ENCODE measurements around the gene VPS13A. TPM values are rescaled to one million over a fixed set of nuclear protein-coding genes. Genes with fewer than 3 reads are reported as not detected.
"Not testable (repeated sequence)": the region's sequence is repeated elsewhere in the genome, so short reads cannot be mapped to it uniquely, and the experiment has no call there.

Gene VPS13A
- total RNA-seq, 2 experiments from 2014 or later, result 27.3 to 30.4 TPM

DNA sequence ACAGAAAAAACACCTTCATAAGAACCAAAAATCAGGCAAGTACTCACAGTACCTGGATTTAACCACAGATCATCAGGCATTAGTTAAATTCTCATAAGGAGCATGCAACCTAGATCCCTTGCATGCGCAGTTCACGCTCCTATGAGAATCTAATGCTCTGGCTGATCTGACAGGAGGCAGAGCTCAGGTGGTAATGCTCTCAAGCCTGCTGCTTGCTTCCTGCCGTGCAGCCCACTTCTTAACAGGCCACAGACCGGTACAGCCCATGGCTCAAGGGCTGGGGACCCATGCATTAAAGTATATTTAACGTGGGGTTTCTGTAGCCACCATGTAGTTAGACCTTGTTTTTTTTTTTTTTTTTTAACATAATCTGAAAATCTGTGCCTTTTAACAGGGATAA, 147.7 kb downstream of the VPS13A start:
- Mint-ChIP-seq H3K36me3 (peaks cover 46% of the 10 kb centered on the region), H3K4me1 (ENCODE audit: low read depth) (peaks cover 9% of the 10 kb centered on the region), H3K9me3 (no peaks in the 10 kb centered on the region), H3K27me3 (no peaks in the 10 kb centered on the region), H3K27ac (no peak overlapping the region), H3K4me3 (no peak overlapping the region)
- CTCF ChIA-PET, result no interaction called here
- DNase-seq, result no peak
- POLR2A ChIA-PET, result no interaction called here
- intact Hi-C loops (cut with micrococcal nuclease), result no loop called here

DNA sequence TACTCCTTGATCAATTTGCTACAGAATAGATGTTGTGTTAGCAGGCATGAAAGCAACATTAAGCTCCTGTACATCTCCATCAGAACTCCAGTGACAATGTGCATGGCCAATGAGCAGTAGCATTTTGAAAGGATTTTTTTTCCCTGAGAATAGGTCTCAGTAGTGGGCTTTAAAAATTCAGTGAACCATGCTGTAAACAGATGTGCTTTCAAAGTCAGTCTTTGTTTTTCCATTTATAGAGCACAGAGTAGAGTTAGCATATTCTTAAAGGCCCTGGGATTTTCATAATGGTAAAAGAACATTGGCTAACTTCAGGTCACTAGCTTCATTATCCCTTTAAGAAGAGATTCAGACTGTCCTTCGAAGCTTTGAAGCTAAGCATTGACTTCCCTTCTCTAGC, 150.8 kb downstream of the VPS13A start:
- no peak overlapping the region for H3K27ac Mint-ChIP-seq
- intact Hi-C loops (cut with micrococcal nuclease), result no loop called here
- POLR2A ChIA-PET, result no interaction called here
- H3K36me3 Mint-ChIP-seq, result peaks cover 35% of the 10 kb centered on the region
- no peaks in the 10 kb centered on the region for H3K9me3 Mint-ChIP-seq
- peaks cover 9% of the 10 kb centered on the region for H3K4me1 Mint-ChIP-seq (ENCODE audit: low read depth)
- H3K4me3 Mint-ChIP-seq, result no peak overlapping the region
- CTCF ChIA-PET, result no interaction called here
- DNase-seq, result no peak
- no peaks in the 10 kb centered on the region for H3K27me3 Mint-ChIP-seq

DNA sequence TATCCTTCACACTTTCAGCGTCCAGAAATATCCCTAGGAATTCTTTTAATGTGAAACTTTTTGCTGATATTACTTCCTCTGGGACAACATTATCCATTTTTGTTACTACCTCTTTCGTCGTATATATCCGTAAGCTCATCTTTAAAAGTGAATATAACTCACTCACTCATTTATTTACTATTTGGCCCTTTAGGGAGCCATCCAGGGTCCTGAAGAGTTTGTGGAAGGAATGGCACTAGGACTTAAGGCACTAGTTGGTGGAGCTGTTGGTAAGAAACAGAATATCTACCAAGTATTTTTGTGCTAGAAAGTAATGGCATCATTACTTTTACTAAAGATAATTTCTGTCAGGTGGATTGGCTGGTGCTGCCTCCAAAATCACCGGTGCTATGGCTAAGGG, 192.7 kb downstream of the VPS13A start:
- intact Hi-C loops (cut with micrococcal nuclease), result no loop called here
- Mint-ChIP-seq H3K4me3 (no peak overlapping the region), H3K9me3 (peaks cover 9% of the 10 kb centered on the region), H3K27me3 (no peaks in the 10 kb centered on the region), H3K4me1 (ENCODE audit: low read depth) (no peaks in the 10 kb centered on the region), H3K27ac (no peak overlapping the region), H3K36me3 (peaks cover 38% of the 10 kb centered on the region)
- ChIA-PET POLR2A (no interaction called here), CTCF (no interaction called here)
- DNase-seq, result no peak

DNA sequence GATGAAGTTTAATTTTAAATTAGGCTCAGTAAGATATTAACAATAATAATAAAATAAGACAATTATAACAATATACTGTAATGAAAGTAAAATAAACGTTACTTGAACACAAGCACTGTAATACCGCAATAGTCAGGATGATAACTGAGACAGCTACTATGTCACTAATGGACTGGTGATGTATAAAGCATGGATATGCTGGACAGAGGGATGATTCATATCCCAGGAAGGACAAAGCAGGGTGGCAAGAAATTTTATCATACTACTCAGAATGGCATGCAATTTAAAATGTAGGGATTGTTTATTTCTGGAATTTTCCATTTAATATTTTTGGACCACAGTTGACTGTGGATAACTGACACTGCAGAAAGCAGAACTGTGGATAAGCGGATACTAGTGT, 196.9 kb downstream of the VPS13A start:
- no peaks in the 10 kb centered on the region for H3K27me3 Mint-ChIP-seq
- H3K27ac Mint-ChIP-seq, result no peak overlapping the region
- no peak overlapping the region for H3K4me3 Mint-ChIP-seq
- no peak for DNase-seq
- H3K36me3 Mint-ChIP-seq, result peaks cover 27% of the 10 kb centered on the region
- intact Hi-C loops (cut with micrococcal nuclease), result no loop called here
- H3K4me1 Mint-ChIP-seq (ENCODE audit: low read depth), result no peaks in the 10 kb centered on the region
- ChIA-PET POLR2A (no interaction called here), CTCF (no interaction called here)
- peaks cover 9% of the 10 kb centered on the region for H3K9me3 Mint-ChIP-seq

- no peak for DNase-seq
- no peak overlapping the region for H3K27ac Mint-ChIP-seq
- intact Hi-C loops (cut with micrococcal nuclease), result no loop called here
- CTCF ChIA-PET, result no interaction called here
- peaks cover 3% of the 10 kb centered on the region for H3K9me3 Mint-ChIP-seq
- POLR2A ChIA-PET, result no interaction called here
- H3K4me1 Mint-ChIP-seq (ENCODE audit: low read depth), result no peaks in the 10 kb centered on the region
- peaks cover 12% of the 10 kb centered on the region for H3K36me3 Mint-ChIP-seq
- H3K4me3 Mint-ChIP-seq, result no peak overlapping the region
- H3K27me3 Mint-ChIP-seq, result no peaks in the 10 kb centered on the region
Observed at GRCh38 chr9:77375956-77376532, 198.7 kb downstream of the VPS13A start.

DNA sequence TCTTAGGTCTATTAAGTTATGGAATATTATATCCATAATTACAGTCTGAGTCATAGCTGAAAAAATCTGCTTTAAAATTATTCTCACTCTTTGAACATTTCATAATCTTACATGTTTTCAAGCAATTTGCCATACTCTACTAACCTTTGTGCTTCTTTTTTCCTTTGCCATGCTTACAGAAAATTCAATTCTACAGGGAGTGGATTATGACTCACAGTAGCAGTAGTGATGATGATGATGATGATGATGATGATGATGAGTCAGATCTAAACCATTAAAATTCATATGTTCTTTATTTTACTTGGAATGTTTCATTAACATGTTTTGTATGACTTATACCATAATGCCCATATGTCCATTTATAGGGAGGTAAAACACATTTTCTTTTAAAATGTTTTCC, 207.1 kb downstream of the VPS13A start:
- Mint-ChIP-seq H3K27me3 (no peaks in the 10 kb centered on the region), H3K27ac (no peak overlapping the region), H3K9me3 (no peaks in the 10 kb centered on the region), H3K4me3 (no peak overlapping the region), H3K4me1 (ENCODE audit: low read depth) (peaks cover 2% of the 10 kb centered on the region), H3K36me3 (peaks cover 4% of the 10 kb centered on the region)
- ChIA-PET POLR2A (no interaction called here), CTCF (no interaction called here)
- no peak for DNase-seq
- intact Hi-C loops (cut with micrococcal nuclease), result no loop called here

DNA sequence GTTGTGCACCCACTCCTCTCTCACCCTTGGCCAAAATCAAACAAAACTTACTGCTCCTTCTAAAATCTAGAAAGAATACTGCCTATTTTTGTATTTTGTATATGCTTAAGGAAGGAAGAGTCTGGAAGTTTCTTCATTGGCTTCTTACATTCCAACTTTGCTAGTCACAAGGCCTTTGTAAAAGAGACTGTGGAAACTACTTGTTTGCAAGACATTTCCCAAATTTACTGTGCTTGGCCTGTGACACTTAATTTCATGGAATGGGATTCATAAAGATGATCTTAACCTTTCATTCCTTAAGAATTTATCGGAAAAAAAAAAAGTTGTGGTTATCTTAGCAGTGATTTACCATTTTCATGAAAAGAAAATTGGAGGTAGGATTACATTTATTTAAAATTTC, 208.9 kb downstream of the VPS13A start:
- Mint-ChIP-seq H3K4me3 (no peak overlapping the region), H3K27me3 (no peaks in the 10 kb centered on the region), H3K4me1 (ENCODE audit: low read depth) (peaks cover 2% of the 10 kb centered on the region), H3K27ac (no peak overlapping the region), H3K9me3 (no peaks in the 10 kb centered on the region), H3K36me3 (peaks cover 12% of the 10 kb centered on the region)
- POLR2A ChIA-PET, result no interaction called here
- CTCF ChIA-PET, result no interaction called here
- intact Hi-C loops (cut with micrococcal nuclease), result no loop called here
- DNase-seq, result no peak

DNA sequence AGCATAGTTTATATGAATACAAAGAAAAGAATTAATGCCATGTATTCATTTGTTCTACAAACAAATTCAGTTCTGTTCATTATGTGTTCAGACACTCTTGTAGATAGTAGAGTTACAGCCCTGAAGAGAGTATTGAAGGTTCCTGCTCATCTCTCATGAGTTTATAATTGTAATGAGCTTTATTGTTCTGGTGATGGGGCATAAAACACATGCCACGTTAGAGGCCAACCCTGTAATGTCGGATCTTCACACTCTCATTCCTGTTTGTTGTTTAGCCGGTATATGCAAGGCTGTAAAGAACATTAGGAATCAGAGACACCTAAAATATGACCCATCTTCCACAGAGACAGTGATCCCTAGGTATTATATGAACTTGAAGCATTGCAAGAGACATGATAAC, 214.5 kb downstream of the VPS13A start:
- Mint-ChIP-seq H3K27me3 (no peaks in the 10 kb centered on the region), H3K4me1 (ENCODE audit: low read depth) (no peaks in the 10 kb centered on the region), H3K36me3 (peaks cover 11% of the 10 kb centered on the region), H3K9me3 (no peaks in the 10 kb centered on the region), H3K27ac (no peak overlapping the region), H3K4me3 (no peak overlapping the region)
- no peak for DNase-seq
- POLR2A ChIA-PET, result no interaction called here
- intact Hi-C loops (cut with micrococcal nuclease), result no loop called here
- CTCF ChIA-PET, result no interaction called here

DNA sequence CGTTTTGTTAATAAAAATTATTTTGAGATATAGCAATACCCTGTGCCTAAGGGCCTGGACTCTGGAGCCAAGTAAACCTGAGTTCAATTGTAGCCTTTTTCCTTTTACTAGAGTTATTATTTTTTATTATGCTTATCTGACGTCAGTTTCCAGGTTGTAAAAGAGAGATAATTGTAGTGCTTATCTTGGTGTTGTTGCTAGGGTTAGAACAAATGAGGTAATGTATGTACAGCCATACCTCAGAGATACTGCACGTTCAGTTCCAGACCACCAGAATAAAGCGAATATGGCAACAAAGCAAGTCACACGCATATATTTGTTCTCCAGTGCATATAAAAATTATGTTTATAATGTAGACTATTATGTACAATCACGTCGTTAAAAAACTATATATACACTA, 215.0 kb downstream of the VPS13A start:
- CTCF ChIA-PET, result no interaction called here
- H3K27ac Mint-ChIP-seq, result no peak overlapping the region
- intact Hi-C loops (cut with micrococcal nuclease), result no loop called here
- H3K9me3 Mint-ChIP-seq, result no peaks in the 10 kb centered on the region
- no peaks in the 10 kb centered on the region for H3K4me1 Mint-ChIP-seq (ENCODE audit: low read depth)
- POLR2A ChIA-PET, result no interaction called here
- H3K4me3 Mint-ChIP-seq, result no peak overlapping the region
- no peaks in the 10 kb centered on the region for H3K27me3 Mint-ChIP-seq
- H3K36me3 Mint-ChIP-seq, result peaks cover 11% of the 10 kb centered on the region
- no peak for DNase-seq

- H3K27ac Mint-ChIP-seq; POLR2A ChIA-PET; intact Hi-C loops (cut with micrococcal nuclease); H3K4me3 Mint-ChIP-seq; DNase-seq; H3K4me1 Mint-ChIP-seq (ENCODE audit: low read depth); H3K36me3 Mint-ChIP-seq; H3K9me3 Mint-ChIP-seq; CTCF ChIA-PET; H3K27me3 Mint-ChIP-seq: not testable (repeated sequence)
Observed at GRCh38 chr9:77398581-77398980, 221.2 kb downstream of the VPS13A start.

GRCh38 chr9:77399964-77400363, 222.6 kb downstream of the VPS13A start:
- Mint-ChIP-seq H3K27ac (no peak overlapping the region), H3K36me3 (peaks cover 8% of the 10 kb centered on the region), H3K4me3 (no peak overlapping the region), H3K27me3 (no peaks in the 10 kb centered on the region), H3K4me1 (ENCODE audit: low read depth) (no peaks in the 10 kb centered on the region), H3K9me3 (no peaks in the 10 kb centered on the region)
- DNase-seq, result no peak
- intact Hi-C loops (cut with micrococcal nuclease), result no loop called here
- ChIA-PET CTCF (no interaction called here), POLR2A (no interaction called here)

DNA sequence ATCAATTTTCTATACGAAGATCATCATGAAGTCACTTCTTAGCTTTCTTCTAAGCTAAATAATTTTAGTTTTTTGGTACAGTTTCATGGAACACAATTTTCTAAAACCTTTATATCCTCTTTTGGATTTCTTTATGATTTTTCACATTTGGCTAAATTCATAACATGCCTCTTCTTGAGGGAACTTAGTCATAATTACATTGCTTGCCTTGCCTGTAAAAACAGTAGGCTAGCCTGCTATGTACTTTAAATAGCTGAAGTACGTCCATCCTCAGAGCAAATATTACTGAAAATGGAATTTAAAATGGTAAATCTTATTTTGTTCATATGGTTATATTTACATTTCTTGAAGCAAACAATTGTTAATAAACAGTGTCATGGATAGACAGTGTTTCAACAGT, 225.0 kb downstream of the VPS13A start:
- no peak for DNase-seq
- Mint-ChIP-seq H3K4me3 (no peak overlapping the region), H3K27me3 (no peaks in the 10 kb centered on the region), H3K36me3 (peaks cover 22% of the 10 kb centered on the region), H3K4me1 (ENCODE audit: low read depth) (no peaks in the 10 kb centered on the region), H3K9me3 (no peaks in the 10 kb centered on the region), H3K27ac (no peak overlapping the region)
- ChIA-PET CTCF (no interaction called here), POLR2A (no interaction called here)
- intact Hi-C loops (cut with micrococcal nuclease), result no loop called here

DNA sequence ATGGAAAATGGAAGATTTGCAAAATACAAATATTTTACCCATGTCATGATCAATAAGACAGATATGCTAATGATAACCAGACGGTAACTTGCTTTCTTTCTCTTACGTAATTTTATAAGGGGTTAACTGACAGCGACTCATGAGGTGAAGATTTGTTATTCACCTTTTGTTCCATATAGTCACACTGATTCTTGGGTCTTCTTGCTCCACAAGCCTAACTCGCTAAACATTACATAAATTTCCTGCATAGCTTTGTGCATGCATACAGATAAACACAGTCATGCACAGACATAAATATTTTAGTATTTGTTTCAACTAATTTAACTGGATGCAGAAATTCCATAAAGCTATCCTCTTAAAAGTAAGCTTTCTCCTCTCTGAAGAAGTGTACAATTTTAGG, 225.9 kb downstream of the VPS13A start:
- no peak for DNase-seq
- POLR2A ChIA-PET, result no interaction called here
- H3K9me3 Mint-ChIP-seq, result no peaks in the 10 kb centered on the region
- no peak overlapping the region for H3K4me3 Mint-ChIP-seq
- no peaks in the 10 kb centered on the region for H3K27me3 Mint-ChIP-seq
- no peak overlapping the region for H3K27ac Mint-ChIP-seq
- intact Hi-C loops (cut with micrococcal nuclease), result no loop called here
- H3K36me3 Mint-ChIP-seq, result peaks cover 27% of the 10 kb centered on the region
- CTCF ChIA-PET, result no interaction called here
- H3K4me1 Mint-ChIP-seq (ENCODE audit: low read depth), result no peaks in the 10 kb centered on the region

- Mint-ChIP-seq H3K9me3 (peaks cover 11% of the 10 kb centered on the region), H3K36me3 (peaks cover 31% of the 10 kb centered on the region)
- H3K27ac Mint-ChIP-seq; H3K4me3 Mint-ChIP-seq; H3K4me1 Mint-ChIP-seq (ENCODE audit: low read depth); POLR2A ChIA-PET; H3K27me3 Mint-ChIP-seq; DNase-seq; CTCF ChIA-PET; intact Hi-C loops (cut with micrococcal nuclease): not testable (repeated sequence)
Observed at GRCh38 chr9:77408521-77408920, 231.2 kb downstream of the VPS13A start.
